Peyer's patch (tissue), 4 donors: ENCODE results near the gene MINPP1.

Experiments
- CTCF ChIP-seq, 6 experiments: fragments of 450-650 bp in 4 of 6; fragments of 200-600 bp in 2 of 6; sonication (generic) in 1 of 6; IDR thresholded peaks; one replicate each; pipeline ENCODE4 v1.5.1; 2017 to 2019; ENCODE audit warnings: antibody characterized with exemption in 6 of 6, mild to moderate bottlenecking in 3 of 6, moderate library complexity in 1 of 6
- POLR2A ChIP-seq, 2 donors: fragments of 450-650 bp; IDR thresholded peaks; one replicate each; pipeline ENCODE4 v1.5.1; 2017; ENCODE audit warnings: antibody characterized with exemption in 2 of 2, mild to moderate bottlenecking in 2 of 2, moderate library complexity in 2 of 2

DNA sequence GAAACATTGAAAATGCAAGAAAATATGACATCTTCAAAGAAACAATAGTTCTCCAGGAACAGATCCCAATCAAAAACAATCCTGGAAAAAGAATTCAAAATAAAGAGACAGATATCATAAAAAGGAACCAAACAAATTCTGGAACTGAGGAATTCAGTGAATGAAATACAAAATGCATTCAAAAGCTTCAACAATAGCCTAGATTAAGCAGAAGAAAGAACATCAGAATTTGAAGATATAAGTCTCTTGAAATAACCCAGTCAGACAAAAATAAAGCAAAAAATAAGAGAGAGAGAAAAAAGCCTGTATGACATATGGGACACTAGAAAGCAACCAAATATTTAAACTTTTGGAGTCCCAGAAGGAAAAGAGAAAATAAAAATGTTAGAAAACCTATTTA is 60.3 kb downstream of the MINPP1 start:
- TF ChIP-seq CTCF (IDR thresholded peaks at IDR 0.05) = no peak
- TF ChIP-seq POLR2A (IDR thresholded peaks at IDR 0.05) = no peak
